ENCODE measurements around the gene HAUS7.

The HAUS7 gene

GRCh38 chrX:153482376-153483015, 12.1 kb upstream of the HAUS7 start:
- TF ChIP-seq TAF1 (IDR thresholded peaks at IDR 0.05; ENCODE audit: borderline replicate concordance, insufficient read depth, low read length) (no peak), POLR2AphosphoS5 (IDR thresholded peaks at IDR 0.05; ENCODE audit: low read depth, low read length) (no peak), FOXP2 (optimal IDR thresholded peaks at IDR 0.05; ENCODE audit: borderline replicate concordance, extremely low read depth, extremely low read length, insufficient read depth) (no peak), SIN3A (IDR thresholded peaks at IDR 0.05; ENCODE audit: borderline replicate concordance, insufficient read depth, low read length) (no peak)
- TF ChIP-seq, protein P1, sequence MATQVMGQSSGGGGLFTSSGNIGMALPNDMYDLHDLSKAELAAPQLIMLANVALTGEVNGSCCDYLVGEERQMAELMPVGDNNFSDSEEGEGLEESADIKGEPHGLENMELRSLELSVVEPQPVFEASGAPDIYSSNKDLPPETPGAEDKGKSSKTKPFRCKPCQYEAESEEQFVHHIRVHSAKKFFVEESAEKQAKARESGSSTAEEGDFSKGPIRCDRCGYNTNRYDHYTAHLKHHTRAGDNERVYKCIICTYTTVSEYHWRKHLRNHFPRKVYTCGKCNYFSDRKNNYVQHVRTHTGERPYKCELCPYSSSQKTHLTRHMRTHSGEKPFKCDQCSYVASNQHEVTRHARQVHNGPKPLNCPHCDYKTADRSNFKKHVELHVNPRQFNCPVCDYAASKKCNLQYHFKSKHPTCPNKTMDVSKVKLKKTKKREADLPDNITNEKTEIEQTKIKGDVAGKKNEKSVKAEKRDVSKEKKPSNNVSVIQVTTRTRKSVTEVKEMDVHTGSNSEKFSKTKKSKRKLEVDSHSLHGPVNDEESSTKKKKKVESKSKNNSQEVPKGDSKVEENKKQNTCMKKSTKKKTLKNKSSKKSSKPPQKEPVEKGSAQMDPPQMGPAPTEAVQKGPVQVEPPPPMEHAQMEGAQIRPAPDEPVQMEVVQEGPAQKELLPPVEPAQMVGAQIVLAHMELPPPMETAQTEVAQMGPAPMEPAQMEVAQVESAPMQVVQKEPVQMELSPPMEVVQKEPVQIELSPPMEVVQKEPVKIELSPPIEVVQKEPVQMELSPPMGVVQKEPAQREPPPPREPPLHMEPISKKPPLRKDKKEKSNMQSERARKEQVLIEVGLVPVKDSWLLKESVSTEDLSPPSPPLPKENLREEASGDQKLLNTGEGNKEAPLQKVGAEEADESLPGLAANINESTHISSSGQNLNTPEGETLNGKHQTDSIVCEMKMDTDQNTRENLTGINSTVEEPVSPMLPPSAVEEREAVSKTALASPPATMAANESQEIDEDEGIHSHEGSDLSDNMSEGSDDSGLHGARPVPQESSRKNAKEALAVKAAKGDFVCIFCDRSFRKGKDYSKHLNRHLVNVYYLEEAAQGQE (IDR thresholded peaks at IDR 0.05; ENCODE audit: insufficient read depth in 1 of 2, low read depth in 2 of 2, low read length in 2 of 2) = no peak

GRCh38 chrX:153481043-153481442, 10.7 kb upstream of the HAUS7 start:
- no peak for TF ChIP-seq FOXP2 (optimal IDR thresholded peaks at IDR 0.05; ENCODE audit: borderline replicate concordance, extremely low read depth, extremely low read length, insufficient read depth)
- no peak for TF ChIP-seq POLR2AphosphoS5 (IDR thresholded peaks at IDR 0.05; ENCODE audit: low read depth, low read length)
- TF ChIP-seq TAF1 (IDR thresholded peaks at IDR 0.05; ENCODE audit: borderline replicate concordance, insufficient read depth, low read length) = no peak

GRCh38 chrX:153478746-153479145, 8.4 kb upstream of the HAUS7 start:
- TF ChIP-seq FOXP2 (optimal IDR thresholded peaks at IDR 0.05; ENCODE audit: borderline replicate concordance, extremely low read depth, extremely low read length, insufficient read depth) (no peak), SIN3A (IDR thresholded peaks at IDR 0.05; ENCODE audit: borderline replicate concordance, insufficient read depth, low read length) (no peak), POLR2AphosphoS5 (IDR thresholded peaks at IDR 0.05; ENCODE audit: low read depth, low read length) (no peak), TAF1 (IDR thresholded peaks at IDR 0.05; ENCODE audit: borderline replicate concordance, insufficient read depth, low read length) (no peak)

DNA sequence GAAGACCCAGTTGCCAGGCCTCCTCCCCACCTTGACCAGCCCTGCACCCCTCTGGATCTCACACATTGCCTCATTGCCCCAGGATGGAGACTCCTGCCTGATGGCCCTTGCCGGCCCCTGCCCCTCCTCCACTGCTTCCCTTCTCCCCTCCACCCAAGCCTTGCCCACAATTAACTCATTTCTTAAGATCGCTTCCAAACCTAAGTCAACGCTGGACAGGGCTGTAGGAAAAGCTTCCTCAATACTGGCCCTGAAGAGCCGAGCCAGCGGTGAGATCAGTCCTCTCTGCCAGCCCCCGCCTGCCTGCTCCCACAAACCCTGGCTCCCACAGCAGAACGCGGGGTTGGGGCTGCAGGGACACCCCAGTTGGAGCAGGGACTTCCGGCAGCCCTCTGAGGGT, 7.5 kb upstream of the HAUS7 start:
- TF ChIP-seq SIN3A (IDR thresholded peaks at IDR 0.05; ENCODE audit: borderline replicate concordance, insufficient read depth, low read length) = no peak
- TF ChIP-seq TAF1 (IDR thresholded peaks at IDR 0.05; ENCODE audit: borderline replicate concordance, insufficient read depth, low read length) = no peak
- no peak for TF ChIP-seq POLR2AphosphoS5 (IDR thresholded peaks at IDR 0.05; ENCODE audit: low read depth, low read length)
- no peak for TF ChIP-seq FOXP2 (optimal IDR thresholded peaks at IDR 0.05; ENCODE audit: borderline replicate concordance, extremely low read depth, extremely low read length, insufficient read depth)
- TF ChIP-seq, protein P1 (IDR thresholded peaks at IDR 0.05; ENCODE audit: insufficient read depth in 1 of 2, low read depth in 2 of 2, low read length in 2 of 2) = no peak

DNA sequence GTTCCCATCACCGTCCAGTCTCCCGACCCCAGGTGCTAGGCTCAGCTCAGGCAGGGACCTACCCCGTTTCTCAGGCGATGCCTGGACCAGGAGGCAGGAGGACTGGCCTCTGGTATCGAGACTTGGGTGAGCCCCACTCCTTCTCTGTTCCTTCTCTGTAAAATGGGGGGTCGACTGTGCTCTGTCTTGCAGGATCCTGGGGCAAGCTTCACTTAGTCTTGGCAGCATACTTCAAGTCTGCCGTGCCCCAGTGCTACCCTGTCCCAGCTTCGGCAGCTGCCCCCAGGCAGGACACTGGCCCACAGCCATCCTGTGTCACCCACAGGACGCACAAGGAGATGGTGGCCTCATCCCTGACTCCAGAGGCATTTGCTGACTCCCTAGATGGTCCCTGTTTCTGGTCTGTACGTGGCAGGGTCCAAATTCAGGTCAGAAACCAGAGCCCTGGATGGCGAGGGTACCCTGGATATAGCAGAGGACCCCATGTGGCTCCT, 7.0 kb upstream of the HAUS7 start:
- TF ChIP-seq FOXP2 (optimal IDR thresholded peaks at IDR 0.05; ENCODE audit: borderline replicate concordance, extremely low read depth, extremely low read length, insufficient read depth) (no peak), SIN3A (IDR thresholded peaks at IDR 0.05; ENCODE audit: borderline replicate concordance, insufficient read depth, low read length) (no peak), TAF1 (IDR thresholded peaks at IDR 0.05; ENCODE audit: borderline replicate concordance, insufficient read depth, low read length) (no peak), POLR2AphosphoS5 (IDR thresholded peaks at IDR 0.05; ENCODE audit: low read depth, low read length) (no peak)
- TF ChIP-seq, protein P1 (IDR thresholded peaks at IDR 0.05; ENCODE audit: insufficient read depth in 1 of 2, low read depth in 2 of 2, low read length in 2 of 2) = no peak
